ENCODE data around the gene MUC21. TPM values are rescaled to one million over a fixed set of nuclear protein-coding genes. Genes with fewer than 3 reads are reported as not detected.

MUC21 gene
- total and polyA plus RNA-seq, 9 of the 15 experiments (the other 6 are each of a cell fraction or from before 2014, with no cell fraction given), result not detected

DNA sequence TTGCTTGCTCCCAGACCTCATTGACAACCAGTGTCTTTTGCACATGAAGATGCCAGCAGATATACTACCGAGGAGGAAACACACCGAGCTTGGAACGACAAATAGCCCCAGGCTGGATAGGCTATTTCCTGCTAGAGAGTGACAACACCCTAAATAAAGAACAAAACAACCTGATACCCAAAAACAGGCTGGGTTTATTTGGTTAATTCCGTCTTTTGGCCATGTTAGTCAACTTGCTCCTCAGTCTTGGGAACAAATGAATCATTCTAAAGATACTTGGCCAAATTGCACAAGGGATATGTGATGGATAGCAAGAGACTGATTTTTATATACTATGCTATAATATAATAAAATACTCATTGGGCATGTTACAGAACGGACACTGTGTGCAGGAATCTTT is 15.3 kb downstream of the MUC21 start:
- ATAC-seq (no peak), DNase-seq (ENCODE audit: extremely low read depth in 1 of 4, low spot score in 3 of 4) (no peak), FAIRE-seq (no peak)
- intact Hi-C loops (cut with micrococcal nuclease) (no loop called here), in situ Hi-C loops (cut with MboI) (no loop called here)
- Histone ChIP-seq H3K36me3 (ENCODE audit: control insufficient read depth, insufficient read depth, low read length) (no peaks in the 10 kb centered on the region), H4K20me1 (replicated peaks; ENCODE audit: control insufficient read depth, insufficient read depth, low read length) (no peaks in the 10 kb centered on the region), H3K27ac (ENCODE audit: extremely low read depth, low read depth, low read length) (no peak overlapping the region), H3K4me3 (no peak overlapping the region), H3K9me1 (ENCODE audit: control insufficient read depth, insufficient read depth, low read length) (no peaks in the 10 kb centered on the region), H3K4me2 (ENCODE audit: insufficient read depth, low read length) (no peak overlapping the region), H3K4me1 (replicated peaks in 1 of 2; ENCODE audit: control insufficient read depth in 2 of 2, insufficient read depth in 2 of 2, low read length in 2 of 2) (peaks cover 0 to 3% of the 10 kb centered on the region in 2 experiments; a peak in 2 of 5 replicates), H3K9me3 (replicated peaks; ENCODE audit: control insufficient read depth, insufficient read depth, low read depth, low read length) (no peaks in the 10 kb centered on the region), H3K9ac (ENCODE audit: insufficient read depth in 1 of 2, low read depth in 2 of 2, low read length in 2 of 2) (no peak overlapping the region), H3K27me3 (ENCODE audit: control insufficient read depth in 2 of 2, insufficient read depth in 2 of 2, low read length in 2 of 2) (peaks cover 14 to 18% of the 10 kb centered on the region in 2 experiments; a peak in 4 of 5 replicates), H3K79me2 (ENCODE audit: control insufficient read depth, insufficient read depth, low read length) (no peaks in the 10 kb centered on the region), H2AFZ (ENCODE audit: low read depth, low read length) (0 out of 2 replicates have a peak overlapping the region, but pooled peaks have one; percentile 12)
- BruUV-seq (replicated peaks), result no TSS peak
- POLR2A ChIA-PET, result interaction anchor here (0.6 to 1.7 kb wide), 4 partner anchors 8 to 39 kb away, joined by 3 to 6 read pairs (median 4); no protein-coding TSS in a partner anchor
- 0% methylated on average over 5 of the region's 5 CpGs for WGBS (ENCODE audit: insufficient coverage, low coverage, missing lambda C conversion rate)
- CTCF ChIA-PET (ENCODE audit: low intra/inter-chr PET ratio), result no interaction called here
- TF ChIP-seq, protein P1, sequence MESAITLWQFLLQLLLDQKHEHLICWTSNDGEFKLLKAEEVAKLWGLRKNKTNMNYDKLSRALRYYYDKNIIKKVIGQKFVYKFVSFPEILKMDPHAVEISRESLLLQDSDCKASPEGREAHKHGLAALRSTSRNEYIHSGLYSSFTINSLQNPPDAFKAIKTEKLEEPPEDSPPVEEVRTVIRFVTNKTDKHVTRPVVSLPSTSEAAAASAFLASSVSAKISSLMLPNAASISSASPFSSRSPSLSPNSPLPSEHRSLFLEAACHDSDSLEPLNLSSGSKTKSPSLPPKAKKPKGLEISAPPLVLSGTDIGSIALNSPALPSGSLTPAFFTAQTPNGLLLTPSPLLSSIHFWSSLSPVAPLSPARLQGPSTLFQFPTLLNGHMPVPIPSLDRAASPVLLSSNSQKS (CRISPR knock-in tag; IDR thresholded peaks at IDR 0.05), result no peak
- TF ChIP-seq EWSR1 (IDR thresholded peaks at IDR 0.05; ENCODE audit: borderline replicate concordance, low read depth, partially characterized antibody) (no peak), ZNF668 (CRISPR knock-in tag; IDR thresholded peaks at IDR 0.05) (no peak), JUND (IDR thresholded peaks at IDR 0.05; ENCODE audit: borderline replicate concordance, low read depth, low read length) (no peak), JUND (tag; IDR thresholded peaks at IDR 0.05; ENCODE audit: borderline replicate concordance, low read depth, low read length) (no peak), ZNF41 (CRISPR knock-in tag; conservative IDR thresholded peaks at IDR 0.05) (no peak), ATF1 (CRISPR knock-in tag; IDR thresholded peaks at IDR 0.05) (no peak), ATF1 (tag; IDR thresholded peaks at IDR 0.05) (no peak), MED1 (CRISPR knock-in tag; IDR thresholded peaks at IDR 0.05; ENCODE audit: borderline replicate concordance) (no peak), FOXA3 (CRISPR knock-in tag; conservative IDR thresholded peaks at IDR 0.05 in 1 of 2, IDR thresholded peaks at IDR 0.05 in 1 of 2) (no peak), SMARCA4 (IDR thresholded peaks at IDR 0.05) (no peak)
- TF ChIP-seq, protein P2, sequence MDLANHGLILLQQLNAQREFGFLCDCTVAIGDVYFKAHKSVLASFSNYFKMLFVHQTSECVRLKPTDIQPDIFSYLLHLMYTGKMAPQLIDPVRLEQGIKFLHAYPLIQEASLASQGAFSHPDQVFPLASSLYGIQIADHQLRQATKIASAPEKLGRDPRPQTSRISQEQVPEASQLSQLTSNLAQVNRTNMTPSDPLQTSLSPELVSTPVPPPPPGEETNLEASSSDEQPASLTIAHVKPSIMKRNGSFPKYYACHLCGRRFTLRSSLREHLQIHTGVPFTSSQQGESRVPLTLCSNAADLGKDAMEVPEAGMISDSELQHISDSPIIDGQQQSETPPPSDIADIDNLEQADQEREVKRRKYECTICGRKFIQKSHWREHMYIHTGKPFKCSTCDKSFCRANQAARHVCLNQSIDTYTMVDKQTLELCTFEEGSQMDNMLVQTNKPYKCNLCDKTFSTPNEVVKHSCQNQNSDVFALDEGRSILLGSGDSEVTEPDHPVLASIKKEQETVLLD (IDR thresholded peaks at IDR 0.05), result no peak
- TF ChIP-seq, protein P3, sequence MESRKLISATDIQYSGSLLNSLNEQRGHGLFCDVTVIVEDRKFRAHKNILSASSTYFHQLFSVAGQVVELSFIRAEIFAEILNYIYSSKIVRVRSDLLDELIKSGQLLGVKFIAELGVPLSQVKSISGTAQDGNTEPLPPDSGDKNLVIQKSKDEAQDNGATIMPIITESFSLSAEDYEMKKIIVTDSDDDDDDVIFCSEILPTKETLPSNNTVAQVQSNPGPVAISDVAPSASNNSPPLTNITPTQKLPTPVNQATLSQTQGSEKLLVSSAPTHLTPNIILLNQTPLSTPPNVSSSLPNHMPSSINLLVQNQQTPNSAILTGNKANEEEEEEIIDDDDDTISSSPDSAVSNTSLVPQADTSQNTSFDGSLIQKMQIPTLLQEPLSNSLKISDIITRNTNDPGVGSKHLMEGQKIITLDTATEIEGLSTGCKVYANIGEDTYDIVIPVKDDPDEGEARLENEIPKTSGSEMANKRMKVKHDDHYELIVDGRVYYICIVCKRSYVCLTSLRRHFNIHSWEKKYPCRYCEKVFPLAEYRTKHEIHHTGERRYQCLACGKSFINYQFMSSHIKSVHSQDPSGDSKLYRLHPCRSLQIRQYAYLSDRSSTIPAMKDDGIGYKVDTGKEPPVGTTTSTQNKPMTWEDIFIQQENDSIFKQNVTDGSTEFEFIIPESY (CRISPR knock-in tag; IDR thresholded peaks at IDR 0.05), result no peak
- TF ChIP-seq, protein P4, sequence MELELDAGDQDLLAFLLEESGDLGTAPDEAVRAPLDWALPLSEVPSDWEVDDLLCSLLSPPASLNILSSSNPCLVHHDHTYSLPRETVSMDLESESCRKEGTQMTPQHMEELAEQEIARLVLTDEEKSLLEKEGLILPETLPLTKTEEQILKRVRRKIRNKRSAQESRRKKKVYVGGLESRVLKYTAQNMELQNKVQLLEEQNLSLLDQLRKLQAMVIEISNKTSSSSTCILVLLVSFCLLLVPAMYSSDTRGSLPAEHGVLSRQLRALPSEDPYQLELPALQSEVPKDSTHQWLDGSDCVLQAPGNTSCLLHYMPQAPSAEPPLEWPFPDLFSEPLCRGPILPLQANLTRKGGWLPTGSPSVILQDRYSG (tag; conservative IDR thresholded peaks at IDR 0.05; ENCODE audit: low read depth), result no peak
- TF ChIP-seq, protein P5, sequence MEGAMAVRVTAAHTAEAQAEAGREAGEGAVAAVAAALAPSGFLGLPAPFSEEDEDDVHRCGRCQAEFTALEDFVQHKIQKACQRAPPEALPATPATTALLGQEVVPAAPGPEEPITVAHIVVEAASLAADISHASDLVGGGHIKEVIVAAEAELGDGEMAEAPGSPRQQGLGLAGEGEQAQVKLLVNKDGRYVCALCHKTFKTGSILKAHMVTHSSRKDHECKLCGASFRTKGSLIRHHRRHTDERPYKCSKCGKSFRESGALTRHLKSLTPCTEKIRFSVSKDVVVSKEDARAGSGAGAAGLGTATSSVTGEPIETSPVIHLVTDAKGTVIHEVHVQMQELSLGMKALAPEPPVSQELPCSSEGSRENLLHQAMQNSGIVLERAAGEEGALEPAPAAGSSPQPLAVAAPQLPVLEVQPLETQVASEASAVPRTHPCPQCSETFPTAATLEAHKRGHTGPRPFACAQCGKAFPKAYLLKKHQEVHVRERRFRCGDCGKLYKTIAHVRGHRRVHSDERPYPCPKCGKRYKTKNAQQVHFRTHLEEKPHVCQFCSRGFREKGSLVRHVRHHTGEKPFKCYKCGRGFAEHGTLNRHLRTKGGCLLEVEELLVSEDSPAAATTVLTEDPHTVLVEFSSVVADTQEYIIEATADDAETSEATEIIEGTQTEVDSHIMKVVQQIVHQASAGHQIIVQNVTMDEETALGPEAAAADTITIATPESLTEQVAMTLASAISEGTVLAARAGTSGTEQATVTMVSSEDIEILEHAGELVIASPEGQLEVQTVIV (CRISPR knock-in tag; IDR thresholded peaks at IDR 0.05; ENCODE audit: borderline replicate concordance), result no peak
